Ishikawa (cell line): ENCODE results near the gene S100A6.

Experiments
- CEBPB ChIP-seq: IDR thresholded peaks from 2 replicates; pipeline ENCODE4 v1.6.1; 2012
- CREB1 ChIP-seq: IDR thresholded peaks from 2 replicates; pipeline ENCODE4 v1.6.1; 2012; ENCODE audit warnings: low read depth
- EGR1 ChIP-seq: IDR thresholded peaks from 2 replicates; pipeline ENCODE4 v1.6.1; 2012
- EP300 ChIP-seq: IDR thresholded peaks from 2 replicates; pipeline ENCODE4 v1.6.1; 2012; ENCODE audit warnings: borderline replicate concordance
- FOXM1 ChIP-seq: IDR thresholded peaks from 2 replicates; pipeline ENCODE4 v1.6.1; 2012; ENCODE audit warnings: low read depth, borderline replicate concordance
- NFIC ChIP-seq: IDR thresholded peaks from 2 replicates; pipeline ENCODE4 v1.6.1; 2012
- RAD21 ChIP-seq: IDR thresholded peaks from 2 replicates; pipeline ENCODE4 v1.6.1; 2012; ENCODE audit warnings: low read depth
- TAF1 ChIP-seq: IDR thresholded peaks from 2 replicates; pipeline ENCODE4 v1.6.1; 2012; ENCODE audit warnings: low read depth, mild to moderate bottlenecking
- TCF12 ChIP-seq: IDR thresholded peaks from 2 replicates; pipeline ENCODE4 v1.6.1; 2012; ENCODE audit warnings: low read depth
- TEAD4 ChIP-seq: IDR thresholded peaks from 2 replicates; pipeline ENCODE4 v1.6.1; 2012
- YY1 ChIP-seq: IDR thresholded peaks from 2 replicates; pipeline ENCODE4 v1.6.1; 2012; ENCODE audit warnings: low read depth
- ZBTB7A ChIP-seq: IDR thresholded peaks from 2 replicates; pipeline ENCODE4 v1.6.1; 2012; ENCODE audit warnings: low read depth
- TF ChIP-seq, protein P1 (sequence below): IDR thresholded peaks from 2 replicates; pipeline ENCODE4 v1.6.1; 2012; ENCODE audit warnings: low read depth, mild to moderate bottlenecking
- TF ChIP-seq, protein P2 (sequence below): IDR thresholded peaks from 2 replicates; pipeline ENCODE4 v1.6.1; 2012
- TF ChIP-seq, protein P3 (sequence below): IDR thresholded peaks from 2 replicates; pipeline ENCODE4 v1.6.1; 2012

Gene S100A6

DNA sequence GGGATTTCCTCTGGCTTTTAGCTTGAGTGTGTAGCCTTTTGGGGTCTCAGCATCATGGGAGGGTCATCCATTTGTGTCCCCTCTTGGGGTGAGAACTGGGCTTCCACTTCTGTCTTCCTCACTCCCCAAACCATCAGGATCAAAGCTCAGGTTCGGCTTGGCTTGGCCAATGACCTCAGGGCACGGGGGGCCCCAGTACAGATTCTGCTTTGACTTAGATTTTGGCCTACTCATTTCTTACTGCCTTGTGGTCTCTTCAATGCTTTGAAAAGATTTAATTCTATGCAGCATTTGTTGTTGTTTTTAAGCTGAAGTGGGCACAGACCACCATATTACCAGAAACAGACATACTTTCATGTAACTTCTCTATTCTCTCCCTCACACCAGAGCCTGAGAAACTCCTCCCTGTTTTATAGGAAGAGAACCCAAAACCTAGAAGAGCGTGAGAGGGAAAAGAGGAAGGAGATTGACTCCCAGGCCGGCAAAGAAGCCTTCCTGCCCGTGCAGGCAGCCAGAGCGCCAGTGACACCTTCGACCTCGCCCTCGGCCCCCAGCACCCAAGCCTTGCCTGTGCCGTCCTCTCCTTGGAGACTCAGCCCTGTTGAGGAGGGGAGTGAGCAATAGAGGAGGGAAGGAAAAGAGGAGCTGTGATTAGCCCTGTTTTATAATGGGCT is 15.2 kb upstream of the S100A6 start:
- TF ChIP-seq EGR1 (no peak), TCF12 (no peak), TEAD4 (no peak), RAD21 (no peak), NFIC (no peak), YY1 (no peak), ZBTB7A (no peak), CREB1 (no peak), TAF1 (no peak), CEBPB (no peak), FOXM1 (no peak), EP300 (no peak)
- TF ChIP-seq, protein P1, sequence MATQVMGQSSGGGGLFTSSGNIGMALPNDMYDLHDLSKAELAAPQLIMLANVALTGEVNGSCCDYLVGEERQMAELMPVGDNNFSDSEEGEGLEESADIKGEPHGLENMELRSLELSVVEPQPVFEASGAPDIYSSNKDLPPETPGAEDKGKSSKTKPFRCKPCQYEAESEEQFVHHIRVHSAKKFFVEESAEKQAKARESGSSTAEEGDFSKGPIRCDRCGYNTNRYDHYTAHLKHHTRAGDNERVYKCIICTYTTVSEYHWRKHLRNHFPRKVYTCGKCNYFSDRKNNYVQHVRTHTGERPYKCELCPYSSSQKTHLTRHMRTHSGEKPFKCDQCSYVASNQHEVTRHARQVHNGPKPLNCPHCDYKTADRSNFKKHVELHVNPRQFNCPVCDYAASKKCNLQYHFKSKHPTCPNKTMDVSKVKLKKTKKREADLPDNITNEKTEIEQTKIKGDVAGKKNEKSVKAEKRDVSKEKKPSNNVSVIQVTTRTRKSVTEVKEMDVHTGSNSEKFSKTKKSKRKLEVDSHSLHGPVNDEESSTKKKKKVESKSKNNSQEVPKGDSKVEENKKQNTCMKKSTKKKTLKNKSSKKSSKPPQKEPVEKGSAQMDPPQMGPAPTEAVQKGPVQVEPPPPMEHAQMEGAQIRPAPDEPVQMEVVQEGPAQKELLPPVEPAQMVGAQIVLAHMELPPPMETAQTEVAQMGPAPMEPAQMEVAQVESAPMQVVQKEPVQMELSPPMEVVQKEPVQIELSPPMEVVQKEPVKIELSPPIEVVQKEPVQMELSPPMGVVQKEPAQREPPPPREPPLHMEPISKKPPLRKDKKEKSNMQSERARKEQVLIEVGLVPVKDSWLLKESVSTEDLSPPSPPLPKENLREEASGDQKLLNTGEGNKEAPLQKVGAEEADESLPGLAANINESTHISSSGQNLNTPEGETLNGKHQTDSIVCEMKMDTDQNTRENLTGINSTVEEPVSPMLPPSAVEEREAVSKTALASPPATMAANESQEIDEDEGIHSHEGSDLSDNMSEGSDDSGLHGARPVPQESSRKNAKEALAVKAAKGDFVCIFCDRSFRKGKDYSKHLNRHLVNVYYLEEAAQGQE, result no peak
- TF ChIP-seq, protein P2, sequence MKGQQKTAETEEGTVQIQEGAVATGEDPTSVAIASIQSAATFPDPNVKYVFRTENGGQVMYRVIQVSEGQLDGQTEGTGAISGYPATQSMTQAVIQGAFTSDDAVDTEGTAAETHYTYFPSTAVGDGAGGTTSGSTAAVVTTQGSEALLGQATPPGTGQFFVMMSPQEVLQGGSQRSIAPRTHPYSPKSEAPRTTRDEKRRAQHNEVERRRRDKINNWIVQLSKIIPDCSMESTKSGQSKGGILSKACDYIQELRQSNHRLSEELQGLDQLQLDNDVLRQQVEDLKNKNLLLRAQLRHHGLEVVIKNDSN, result no peak
- TF ChIP-seq, protein P3, sequence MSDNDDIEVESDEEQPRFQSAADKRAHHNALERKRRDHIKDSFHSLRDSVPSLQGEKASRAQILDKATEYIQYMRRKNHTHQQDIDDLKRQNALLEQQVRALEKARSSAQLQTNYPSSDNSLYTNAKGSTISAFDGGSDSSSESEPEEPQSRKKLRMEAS, result no peak

DNA sequence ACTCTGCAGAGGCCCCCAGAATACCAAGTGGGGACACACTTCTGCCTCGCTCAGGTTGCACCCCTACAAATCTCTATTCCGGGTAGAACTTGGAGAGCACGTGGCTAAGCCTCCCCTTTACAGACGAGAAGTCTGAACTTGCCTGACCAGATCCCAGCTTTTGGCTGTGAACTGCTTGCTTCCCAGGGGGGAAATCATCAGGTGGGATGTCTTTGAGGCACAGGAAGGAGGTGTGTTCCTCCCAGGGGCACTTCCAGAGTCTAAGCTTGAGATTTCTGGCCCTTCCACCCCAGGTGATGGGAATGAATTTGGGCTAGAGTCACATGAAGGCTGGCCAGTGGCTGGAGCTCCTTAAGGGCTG is 14.6 kb upstream of the S100A6 start:
- TF ChIP-seq, protein P2, result no peak
- TF ChIP-seq EP300 (no peak), ZBTB7A (no peak), TAF1 (no peak), NFIC (no peak), CEBPB (no peak), FOXM1 (no peak)
- TF ChIP-seq, protein P3, result 0 out of 2 replicates have a peak, but pooled peaks have one; percentile 22

DNA sequence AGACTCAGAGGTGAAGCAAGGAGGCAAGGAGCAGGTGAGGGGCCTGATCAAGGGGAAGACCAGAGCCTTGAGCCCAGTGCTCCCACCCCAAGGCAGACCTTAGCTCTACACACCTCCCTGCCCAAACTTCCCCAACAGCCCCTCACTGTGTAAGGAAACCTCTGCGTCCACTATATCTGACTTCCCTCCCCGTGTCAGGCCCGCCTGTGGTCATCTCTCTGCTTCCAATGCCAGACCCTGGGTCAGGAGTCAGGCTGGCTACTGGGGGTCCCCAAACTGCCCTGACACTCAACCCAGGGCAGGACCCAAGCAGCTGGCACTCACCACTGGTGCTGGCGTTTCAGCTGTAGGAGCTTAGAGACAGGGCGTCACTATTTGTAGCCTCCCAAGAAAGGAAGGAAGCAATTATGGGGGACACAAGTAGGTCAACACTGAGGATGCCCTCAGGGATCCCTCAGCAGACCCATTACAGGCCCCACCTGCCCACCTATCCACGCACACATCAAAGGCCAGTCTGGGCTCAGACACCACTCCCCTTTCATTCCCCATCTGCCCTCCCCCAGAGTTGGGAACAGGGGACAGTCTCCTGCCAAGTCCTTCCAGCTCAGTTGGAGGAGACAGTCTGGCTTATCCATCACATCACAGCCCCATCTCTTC is 14.1 kb upstream of the S100A6 start:
- TF ChIP-seq, protein P1, result no peak
- no peak for TF ChIP-seq TAF1

DNA sequence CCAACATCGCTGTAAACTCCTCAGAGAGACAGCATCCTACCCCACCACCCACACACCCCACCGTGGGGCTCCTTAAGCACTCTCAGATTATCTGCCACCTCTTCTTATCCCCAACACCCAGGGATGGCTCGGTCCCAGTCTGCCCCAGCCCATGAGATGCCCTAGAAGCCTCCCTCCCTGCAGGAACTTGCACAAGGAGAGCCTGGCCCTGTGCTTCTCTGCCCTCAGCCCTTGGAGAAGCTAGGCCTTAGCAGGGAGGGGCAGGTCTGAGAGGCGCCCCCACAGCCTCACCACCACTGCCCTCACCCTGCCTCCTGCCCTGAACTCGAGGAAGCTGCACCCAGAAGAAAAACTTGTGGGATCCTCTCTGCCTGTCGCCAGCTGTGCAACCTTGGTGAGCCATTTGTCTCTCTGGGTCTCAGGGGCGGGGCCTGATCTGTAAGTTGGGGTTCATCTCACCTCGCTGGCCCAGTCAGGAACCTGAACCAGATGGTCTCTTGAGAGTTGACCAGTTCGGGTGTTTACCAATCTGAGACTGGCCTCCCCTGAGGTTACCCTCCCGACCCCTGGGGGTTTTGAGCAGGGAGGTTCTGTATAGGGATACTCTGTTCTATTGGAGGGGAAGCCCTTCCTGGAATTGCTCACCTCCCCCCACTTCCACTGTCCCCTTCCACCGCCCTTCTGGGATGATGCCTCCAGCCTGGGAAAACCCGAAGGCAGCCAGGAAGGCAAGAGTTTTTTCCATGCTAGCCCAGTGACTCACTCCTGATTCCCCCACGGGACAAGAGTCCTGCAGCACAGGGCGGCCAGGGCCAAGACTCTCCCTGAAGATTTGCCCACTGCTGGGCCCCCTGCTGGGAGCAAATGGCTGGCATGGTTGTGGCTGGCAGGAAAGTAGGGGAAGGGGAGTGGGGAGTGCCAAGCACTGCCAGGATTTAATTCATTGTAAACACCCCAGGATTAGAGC is 13.2 kb upstream of the S100A6 start, which contains the start of gene S100A3:
Gene S100A3, minus strand, starts transcription at position 537 of the 967 bp plus-strand sequence. CDS start 773 bp downstream, outside the sequence.
- TF ChIP-seq CREB1 (no peak), TAF1 (no peak), NFIC (peak; percentile 29; the same call in 1 of the 2 replicates), ZBTB7A (0 out of 2 replicates have a peak, but pooled peaks have one; percentile 41), CEBPB (no peak), TCF12 (peak; percentile 55; the same call in 1 of the 2 replicates), FOXM1 (no peak), EP300 (peak; percentile 34; the same call in 1 of the 2 replicates), EGR1 (no peak), TEAD4 (no peak; the same call in 1 of the 2 replicates), RAD21 (no peak)
- TF ChIP-seq, protein P2, result no peak
- TF ChIP-seq, protein P3, result no peak
- TF ChIP-seq, protein P1, result no peak
